Dermis microvascular lymphatic vessel endothelial cell (primary cell): ENCODE data around the gene CRKL. TPM values are rescaled to one million over a fixed set of nuclear protein-coding genes. Genes with fewer than 3 reads are reported as not detected.

Experiments
- DNase-seq, 2 donors: peaks; one replicate each; pipeline versions ENCODE4 v3.0.0 to v3.0.0-alpha.2; 2010; ENCODE audit warnings: low read depth in 2 of 2
- total RNA-seq: library from RNA; depleted of rRNA; stranded (reverse); fragments of >200 nt; gene quantifications from 2 replicates; pipeline ENCODE4 v1.2.1, GENCODE V29; 2014

Gene CRKL
- total RNA-seq, 1 donor from 2014 or later, result 33.5 TPM

- DNase-seq, result no peak
Measured at GRCh38 chr22:20980938-20981722, 63.9 kb downstream of the CRKL start.

GRCh38 chr22:20981787-20982562 lies 64.8 kb downstream of the CRKL start, which contains the start of gene LZTR1:
Gene LZTR1 (plus strand): TSS chr22:20982297. CDS start chr22:20982372, 75 bp downstream.
- peak; percentile 54 to 86 for DNase-seq

DNA sequence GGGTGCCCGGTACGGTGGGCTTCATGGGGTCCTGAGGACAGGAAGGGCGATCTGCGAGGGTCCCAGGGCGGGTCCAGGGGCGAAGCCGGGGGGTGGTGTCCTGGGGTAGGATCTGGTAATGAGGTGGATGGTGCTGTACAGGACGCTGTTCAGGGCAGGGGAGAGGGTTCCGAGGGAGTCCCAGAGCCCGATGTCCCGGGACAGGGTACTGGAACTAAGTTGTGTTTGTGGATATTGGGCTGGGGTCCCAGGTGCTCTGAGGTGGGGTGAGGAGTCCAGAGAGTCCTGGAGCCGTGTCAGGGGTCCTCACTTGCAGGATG lies 65.3 kb downstream of the CRKL start:
- no peak for DNase-seq

- no peak for DNase-seq
Measured at GRCh38 chr22:20983081-20983771, 66.0 kb downstream of the CRKL start.

DNA sequence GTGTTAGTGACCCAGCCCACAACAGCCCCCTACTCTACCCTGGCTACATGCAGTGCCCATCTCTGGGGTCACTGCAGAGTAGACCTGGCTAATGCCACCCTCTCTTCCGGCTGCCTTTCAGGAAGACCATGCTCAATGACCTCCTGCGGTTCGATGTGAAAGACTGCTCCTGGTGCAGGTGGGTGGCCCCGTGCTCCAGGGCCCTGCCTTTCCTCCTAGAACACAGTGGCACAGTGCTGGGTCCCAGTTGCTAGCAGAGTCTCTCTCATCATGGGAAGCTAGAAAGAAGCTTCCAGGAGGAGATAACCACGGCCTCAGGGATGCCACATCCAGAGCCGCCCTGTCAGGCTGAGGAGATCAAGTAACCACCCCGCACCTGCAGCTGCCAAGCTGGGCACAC lies 68.5 kb downstream of the CRKL start:
- DNase-seq, result no peak

DNA sequence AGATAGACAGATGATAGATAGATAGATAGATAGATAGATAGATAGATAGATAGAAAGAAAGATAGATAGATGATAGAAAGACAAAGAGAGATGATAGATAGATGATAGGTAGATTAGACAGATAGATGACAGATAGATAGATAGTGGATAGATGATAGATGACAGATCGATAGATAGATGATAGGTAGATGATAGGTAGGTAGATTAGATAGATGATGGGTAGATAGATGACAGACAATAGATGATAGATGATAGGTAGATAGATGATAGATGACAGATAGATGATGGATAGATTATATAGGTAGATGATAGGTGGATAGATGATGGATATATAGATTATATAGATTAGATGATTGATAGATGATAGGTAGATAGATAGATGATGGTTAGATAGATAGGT lies 69.2 kb downstream of the CRKL start:
- no peak for DNase-seq

DNA sequence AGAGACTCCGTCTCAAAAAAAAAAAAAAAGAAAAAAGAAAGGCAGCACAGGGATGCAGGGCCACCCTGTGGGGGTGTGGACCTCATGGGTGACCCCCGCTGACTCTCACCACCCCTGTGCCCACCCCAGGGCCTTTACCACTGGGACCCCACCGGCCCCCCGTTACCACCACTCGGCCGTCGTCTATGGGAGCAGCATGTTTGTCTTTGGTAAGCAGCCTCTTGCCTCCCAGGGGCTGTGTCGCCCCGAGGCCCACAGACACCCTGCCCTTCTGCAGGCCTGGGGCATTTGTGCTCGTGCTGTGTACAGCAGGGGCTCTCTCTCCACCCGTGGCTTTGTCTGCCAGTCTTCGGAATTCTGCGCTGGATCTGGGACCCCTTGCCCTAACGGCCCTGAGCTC lies 70.2 kb downstream of the CRKL start:
- no peak for DNase-seq

- DNase-seq, result no peak
Measured at GRCh38 chr22:20988573-20989322, 71.5 kb downstream of the CRKL start.

GRCh38 chr22:20989323-20990138 lies 72.3 kb downstream of the CRKL start:
- DNase-seq, result no peak

DNA sequence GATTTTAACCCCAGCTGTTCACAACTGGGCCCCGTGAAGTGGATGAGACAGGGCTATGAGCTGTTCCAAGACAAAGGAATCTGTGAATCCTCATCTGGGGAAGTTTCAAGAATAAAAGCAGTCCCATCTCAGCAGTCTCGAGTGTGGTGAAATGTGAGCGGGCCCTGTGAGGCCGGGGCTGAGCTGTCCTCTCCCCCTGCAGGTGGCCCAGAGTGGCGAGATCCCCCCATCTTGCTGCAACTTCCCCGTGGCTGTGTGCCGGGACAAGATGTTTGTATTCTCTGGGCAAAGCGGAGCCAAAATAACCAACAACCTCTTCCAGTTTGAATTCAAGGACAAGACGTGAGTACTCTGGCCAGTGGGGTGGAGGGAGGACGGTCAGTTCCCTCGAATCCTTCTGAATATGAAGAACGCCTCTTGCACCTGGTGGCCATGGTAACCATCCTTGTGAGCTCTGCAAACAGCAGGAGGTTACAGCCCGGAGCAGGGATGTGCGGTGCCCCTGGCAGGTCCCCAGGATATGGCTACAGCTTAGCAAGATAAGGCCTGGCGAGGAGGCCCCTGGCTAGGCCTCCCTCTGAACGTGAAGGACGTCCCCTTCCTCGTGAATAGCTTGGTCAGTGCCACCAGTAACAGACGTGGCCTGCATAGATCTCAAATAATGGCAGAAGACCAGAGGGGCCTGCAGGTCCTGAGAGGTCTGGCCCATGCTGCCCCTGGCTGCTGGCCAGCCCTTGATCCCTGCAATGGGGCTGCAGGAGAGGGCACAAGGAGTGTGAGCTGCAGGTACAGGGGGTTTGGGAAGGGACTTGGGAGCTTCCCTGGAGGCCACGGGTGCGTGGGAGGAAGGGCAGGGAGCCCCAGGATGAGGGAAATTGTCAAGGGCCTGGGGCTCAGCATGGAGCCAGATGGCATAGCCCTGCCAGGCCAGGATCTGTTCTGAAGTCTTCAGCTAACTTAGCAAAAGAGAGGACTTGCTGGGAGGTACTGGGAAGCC lies 73.3 kb downstream of the CRKL start:
- DNase-seq, result no peak

GRCh38 chr22:20991252-20992055 lies 74.2 kb downstream of the CRKL start:
- no peak for DNase-seq

- no peak for DNase-seq
Measured at GRCh38 chr22:20992056-20992442, 74.8 kb downstream of the CRKL start.

DNA sequence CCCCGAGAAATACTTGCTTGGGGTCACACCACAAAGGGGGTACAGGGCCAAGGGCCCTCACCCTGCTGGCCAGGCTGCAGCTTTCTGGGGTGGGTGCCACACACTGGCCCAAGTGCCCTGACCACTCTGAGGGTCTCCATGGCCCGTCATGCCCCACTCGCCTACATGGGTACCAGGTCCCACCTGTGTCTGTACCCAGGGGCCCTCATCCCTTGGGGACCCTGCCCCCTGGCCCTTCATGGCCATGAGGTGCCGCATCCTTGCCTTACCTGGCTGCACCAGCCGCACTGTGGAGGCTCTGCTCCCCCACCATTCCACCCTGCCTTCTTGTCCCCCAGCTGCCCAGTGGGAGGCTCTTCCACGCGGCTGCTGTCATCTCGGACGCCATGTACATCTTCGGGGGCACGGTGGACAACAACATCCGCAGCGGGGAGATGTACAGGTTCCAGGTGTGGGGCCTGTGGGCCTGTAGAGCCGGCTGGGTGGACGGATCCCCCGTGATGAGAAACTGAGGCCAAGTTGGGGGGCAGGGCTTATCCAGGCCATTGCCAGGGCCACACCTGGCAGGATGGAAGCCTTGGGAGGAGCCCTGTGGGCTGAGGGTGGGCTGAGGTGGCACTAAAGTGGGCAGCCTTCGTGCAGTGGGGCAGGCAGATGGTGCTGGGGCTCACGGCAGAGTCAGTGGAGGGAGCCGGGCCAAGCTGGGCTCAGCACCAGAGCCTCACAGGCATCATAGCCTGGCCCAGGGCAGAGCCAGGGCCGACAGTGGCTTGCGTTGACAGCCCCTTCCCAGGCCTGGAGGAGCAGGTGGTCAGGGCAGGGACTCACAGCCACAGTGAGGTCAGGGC lies 75.5 kb downstream of the CRKL start:
- no peak for DNase-seq

DNA sequence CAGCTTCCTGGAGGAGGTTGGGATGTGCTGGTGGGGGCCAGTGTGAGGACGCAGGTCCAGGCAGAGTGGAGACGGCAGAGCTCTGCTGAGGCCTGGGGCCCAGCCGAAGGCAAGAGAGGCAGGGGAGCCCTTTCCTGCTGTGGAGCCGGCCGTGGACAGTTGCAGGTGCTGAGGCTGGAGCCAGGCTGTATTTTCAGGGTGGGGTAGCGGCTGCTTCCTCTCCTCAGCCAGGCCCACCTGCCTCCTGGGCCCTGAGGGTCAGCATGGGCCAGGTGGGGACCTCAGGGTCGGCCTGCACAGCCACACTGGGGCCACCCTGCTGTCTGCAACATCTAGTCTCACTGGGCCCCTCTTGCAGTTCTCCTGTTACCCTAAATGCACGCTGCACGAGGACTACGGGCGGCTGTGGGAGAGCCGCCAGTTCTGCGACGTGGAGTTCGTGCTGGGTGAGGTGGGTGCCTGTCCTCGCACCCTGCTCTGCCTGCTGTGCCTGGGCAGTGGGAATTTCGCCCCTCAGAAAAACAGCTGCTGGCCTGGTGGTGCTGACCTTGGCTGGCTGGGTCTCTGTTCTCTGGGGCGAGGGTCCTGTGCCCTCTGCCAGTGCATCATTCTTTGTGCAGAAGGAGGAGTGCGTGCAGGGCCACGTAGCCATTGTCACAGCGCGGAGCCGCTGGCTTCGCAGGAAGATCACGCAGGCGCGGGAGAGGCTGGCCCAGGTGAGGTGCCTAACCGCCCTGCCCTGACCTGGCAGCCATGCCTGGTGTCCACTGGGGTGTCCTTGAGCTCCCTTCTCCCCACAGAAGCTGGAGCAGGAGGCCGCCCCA lies 76.3 kb downstream of the CRKL start:
- no peak for DNase-seq

DNA sequence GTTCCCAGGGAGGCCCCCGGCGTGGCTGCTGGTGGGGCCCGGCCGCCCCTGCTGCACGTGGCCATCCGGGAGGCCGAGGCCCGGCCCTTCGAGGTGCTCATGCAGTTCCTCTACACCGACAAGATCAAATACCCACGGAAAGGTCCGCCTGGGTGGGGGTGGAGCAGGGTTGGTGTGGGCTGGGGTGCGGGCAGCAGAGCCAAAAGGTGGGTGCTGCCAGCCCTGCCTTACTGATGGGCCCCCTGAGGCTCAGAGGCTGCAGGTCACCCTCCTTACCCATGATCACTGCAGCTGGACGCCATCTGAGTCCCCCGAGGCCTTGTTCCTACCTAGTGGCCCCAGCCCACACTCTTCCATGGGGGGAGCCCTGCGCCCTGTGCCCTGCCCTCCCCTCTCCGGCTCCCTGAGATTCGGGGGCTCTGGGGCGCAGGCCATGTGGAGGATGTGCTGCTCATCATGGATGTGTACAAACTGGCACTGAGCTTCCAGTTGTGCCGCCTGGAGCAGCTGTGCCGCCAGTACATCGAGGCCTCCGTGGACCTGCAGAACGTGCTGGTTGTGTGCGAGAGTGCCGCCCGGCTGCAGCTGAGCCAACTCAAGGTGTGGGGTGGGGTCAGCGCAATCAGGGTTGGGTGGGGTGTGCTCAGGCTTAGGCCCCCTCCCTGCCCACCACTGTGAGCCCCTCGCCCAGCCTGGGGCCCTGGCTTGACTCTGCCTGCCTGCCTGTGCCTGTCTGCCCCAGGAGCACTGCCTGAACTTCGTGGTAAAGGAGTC lies 77.1 kb downstream of the CRKL start:
- DNase-seq, result no peak

- DNase-seq, result no peak
Measured at GRCh38 chr22:20994902-20995241, 77.7 kb downstream of the CRKL start.
